CD4-positive, alpha-beta memory T cell (primary cell): ENCODE data around the gene ACSS1. TPM values are rescaled to one million over a fixed set of nuclear protein-coding genes. Genes with fewer than 3 reads are reported as not detected.

Experiments
- CTCF ChIA-PET: fragments of 350-600 bp; sonication (Branson Sonifier 250); formaldehyde crosslinking; loops from one replicate; lab custom pipeline; 2021; ENCODE audit warnings: inconsistent platforms; ENCODE audit not compliant: partially characterized antibody; lab: Charles Lee
- POLR2A ChIA-PET: fragments of 350-600 bp; sonication (Branson Sonifier 250); formaldehyde crosslinking; loops from one replicate; lab custom pipeline; 2021; ENCODE audit not compliant: partially characterized antibody; lab: Charles Lee
- DNase-seq, 5 donors: peaks; one replicate each; pipeline versions ENCODE4 v3.0.0 to v3.0.0-alpha.2; 2020 to 2022; ENCODE audit warnings: mixed read lengths in 1 of 5
- H3K27ac ChIP-seq: one replicate; pipeline ENCODE4 v1.7.0; 2013; ENCODE audit warnings: low read depth, low read length
- H3K27me3 ChIP-seq: 2 replicates; pipeline ENCODE4 v1.7.0; 2013; ENCODE audit warnings: mild to moderate bottlenecking, low read length, moderate library complexity; ENCODE audit not compliant: insufficient read depth
- H3K36me3 ChIP-seq: 2 replicates; pipeline ENCODE4 v1.7.0; 2013; ENCODE audit warnings: mild to moderate bottlenecking, low read length, moderate library complexity; ENCODE audit not compliant: insufficient read depth
- H3K4me1 ChIP-seq: 2 replicates; pipeline ENCODE4 v1.7.0; 2013; ENCODE audit warnings: mild to moderate bottlenecking, low read length, moderate library complexity; ENCODE audit not compliant: insufficient read depth
- H3K4me3 ChIP-seq, 2 donors: one replicate each; pipeline ENCODE4 v1.7.0; 2013; ENCODE audit warnings: low read length in 2 of 2, mild to moderate bottlenecking in 1 of 2
- H3K9me3 ChIP-seq, 2 donors: one replicate each; pipeline ENCODE4 v1.7.0; 2013; ENCODE audit warnings: low read length in 2 of 2, control low read depth in 1 of 2; ENCODE audit not compliant: control insufficient read depth in 1 of 2
- H3K27ac Mint-ChIP-seq, 7 donors: one replicate each; pipeline ENCODE4 v1.8.0; 2020 to 2021; ENCODE audit warnings: mixed read lengths in 7 of 7, mild to moderate bottlenecking in 6 of 7, inconsistent platforms in 3 of 7, moderate library complexity in 3 of 7
- H3K27me3 Mint-ChIP-seq, 2 donors: one replicate each; pipeline ENCODE4 v1.8.0; 2020 to 2021; ENCODE audit warnings: mixed read lengths in 2 of 2
- H3K36me3 Mint-ChIP-seq, 2 donors: one replicate each; pipeline ENCODE4 v1.8.0; 2020 to 2021; ENCODE audit warnings: mixed read lengths in 2 of 2, inconsistent platforms in 1 of 2, mild to moderate bottlenecking in 1 of 2
- H3K4me1 Mint-ChIP-seq, 4 donors: one replicate each; pipeline ENCODE4 v1.8.0; 2020 to 2021; ENCODE audit warnings: mixed read lengths in 4 of 4, mild to moderate bottlenecking in 1 of 4
- H3K4me3 Mint-ChIP-seq, 8 donors: one replicate each; pipeline ENCODE4 v1.8.0; 2020 to 2021; ENCODE audit warnings: mixed read lengths in 8 of 8, mild to moderate bottlenecking in 7 of 8, moderate library complexity in 6 of 8, inconsistent platforms in 3 of 8
- H3K9me3 Mint-ChIP-seq, 8 donors: one replicate each; pipeline ENCODE4 v1.8.0; 2020 to 2021; ENCODE audit warnings: mixed read lengths in 8 of 8, mild to moderate bottlenecking in 5 of 8, inconsistent platforms in 3 of 8, moderate library complexity in 1 of 8
- intact Hi-C: fragments of 100-400 bp; cut with micrococcal nuclease; formaldehyde crosslinking; loops from one replicate; pipeline ENCODE4 v1.15.1; 2023
- polyA plus RNA-seq, 2 donors: library from polyadenylated mRNA; unstranded; fragments of 300-500 nt; fragmentation: Illumina TruSeq; gene quantifications; one replicate each; pipeline ENCODE4 v1.2.3, GENCODE V29; 2021
- total RNA-seq, 2 experiments: library from RNA; stranded (reverse); gene quantifications; one replicate each; pipeline ENCODE4 v1.2.3, GENCODE V29; 2021

Gene ACSS1
- total and polyA plus RNA-seq, 4 experiments from 2014 or later = 44.6 to 56.5 (median 51.3) TPM

GRCh38 chr20:24993337-24994185 is 64.4 kb downstream of the ACSS1 start:
- peak overlapping the region; percentile 95 to 99 (median 97) for H3K27ac Mint-ChIP-seq
- H3K4me1 Mint-ChIP-seq = peaks cover 28 to 63% (median 48%) of the 10 kb centered on the region in 4 donors
- H3K36me3 Mint-ChIP-seq = peaks cover 5 to 11% of the 10 kb centered on the region in 2 donors
- peak overlapping the region; percentile 93 to 98 (median 95) for H3K4me3 Mint-ChIP-seq
- no peaks in the 10 kb centered on the region for H3K36me3 ChIP-seq
- no peak for DNase-seq
- intact Hi-C loops = loop anchor here (1.0 to 10.0 kb wide), 8 partner anchors 65 to 1641 kb away; partner anchors contain the start of genes ABHD12, ACSS1, NXT1 and PYGB
- H3K9me3 Mint-ChIP-seq = peaks cover 0 to 2% (median 0%) of the 10 kb centered on the region in 8 donors
- H3K27me3 Mint-ChIP-seq = no peaks in the 10 kb centered on the region
- peak overlapping the region; percentile 55 to 93 for H3K4me3 ChIP-seq
- ChIA-PET CTCF (interaction anchor here (0.9 to 10.2 kb wide), 23 partner anchors 8 to 406 kb away, joined by 3 to 260 read pairs (median 5); partner anchors contain the start of gene ACSS1), POLR2A (interaction anchor here (0.6 to 5.7 kb wide), 15 partner anchors 13 to 1635 kb away, joined by 3 to 60 read pairs (median 3); partner anchors contain the start of genes ABHD12, ACSS1, CST7 and ENTPD6)
- H3K27me3 ChIP-seq = no peaks in the 10 kb centered on the region
- H3K27ac ChIP-seq = peak overlapping the region; percentile 96
- peaks cover 47% of the 10 kb centered on the region for H3K4me1 ChIP-seq
- no peaks in the 10 kb centered on the region for H3K9me3 ChIP-seq

GRCh38 chr20:24992487-24993205 is 65.3 kb downstream of the ACSS1 start, which contains the start of gene APMAP:
APMAP (minus strand) TSS chr20:24992751; CDS start chr20:24992688, 63 bp downstream.
- ChIA-PET POLR2A (interaction anchor here (0.6 to 5.7 kb wide), 14 partner anchors 12 to 1634 kb away, joined by 3 to 60 read pairs (median 3); partner anchors contain the start of genes ABHD12, ACSS1, CST7 and ENTPD6), CTCF (interaction anchor here (1.2 to 10.2 kb wide), 8 partner anchors 16 to 187 kb away, joined by 3 to 260 read pairs (median 6); partner anchors contain the start of gene ACSS1)
- peak within 1 kb of the TSS; percentile 93 to 98 (median 95) for H3K4me3 Mint-ChIP-seq
- Histone ChIP-seq H3K27me3 (no peaks in the 10 kb centered on the region), H3K27ac (peak within 1 kb of the TSS; percentile 96), H3K4me3 (peak within 1 kb of the TSS; percentile 55 to 93), H3K36me3 (no peaks in the 10 kb centered on the region), H3K4me1 (peaks cover 49% of the 10 kb centered on the region), H3K9me3 (no peaks in the 10 kb centered on the region)
- H3K4me1 Mint-ChIP-seq = peaks cover 36 to 72% (median 54%) of the 10 kb centered on the region in 4 donors
- H3K27me3 Mint-ChIP-seq = no peaks in the 10 kb centered on the region
- intact Hi-C loops = loop anchor here (1.0 to 10.0 kb wide), 9 partner anchors 43 to 1640 kb away; partner anchors contain the start of genes ABHD12, ACSS1, CST7 and ENTPD6
- peaks cover 5 to 13% of the 10 kb centered on the region in 2 donors for H3K36me3 Mint-ChIP-seq
- peak; percentile 94 to 97 (median 94) for DNase-seq
- H3K9me3 Mint-ChIP-seq = peaks cover 0 to 2% (median 0%) of the 10 kb centered on the region in 8 donors
- peak within 1 kb of the TSS; percentile 95 to 99 (median 97) for H3K27ac Mint-ChIP-seq

GRCh38 chr20:24991897-24992486 is 65.9 kb downstream of the ACSS1 start:
- intact Hi-C loops = loop anchor here (1.0 to 10.0 kb wide), 8 partner anchors 43 to 1640 kb away; partner anchors contain the start of genes ABHD12, CST7, ENTPD6 and NXT1
- Mint-ChIP-seq H3K9me3 (peaks cover 0 to 2% (median 0%) of the 10 kb centered on the region in 8 donors), H3K36me3 (peaks cover 5 to 13% of the 10 kb centered on the region in 2 donors), H3K27ac (peak overlapping the region; percentile 95 to 99 (median 97)), H3K27me3 (no peaks in the 10 kb centered on the region), H3K4me3 (peak overlapping the region; percentile 93 to 98 (median 95)), H3K4me1 (peaks cover 39 to 79% (median 58%) of the 10 kb centered on the region in 4 donors)
- no peaks in the 10 kb centered on the region for H3K36me3 ChIP-seq
- H3K4me3 ChIP-seq = peak overlapping the region; percentile 55 to 93
- CTCF ChIA-PET = interaction anchor here (10.2 kb wide), 1 partner anchor 69 kb away, joined by 260 read pairs; the partner anchor contains the start of gene ACSS1
- H3K27ac ChIP-seq = peak overlapping the region; percentile 96
- H3K27me3 ChIP-seq = no peaks in the 10 kb centered on the region
- H3K4me1 ChIP-seq = peaks cover 49% of the 10 kb centered on the region
- no peaks in the 10 kb centered on the region for H3K9me3 ChIP-seq
- DNase-seq = no peak
- POLR2A ChIA-PET = interaction anchor here (0.7 to 5.7 kb wide), 12 partner anchors 37 to 964 kb away, joined by 3 to 60 read pairs (median 10); partner anchors contain the start of genes ABHD12, ACSS1, CST7 and ENTPD6

- intact Hi-C loops = loop anchor here (5.0 to 10.0 kb wide), 4 partner anchors 256 to 1639 kb away; partner anchors contain the start of genes NXT1 and PYGB
- no peak for DNase-seq
- Mint-ChIP-seq H3K4me1 (peaks cover 49 to 90% (median 68%) of the 10 kb centered on the region in 4 donors), H3K27me3 (no peaks in the 10 kb centered on the region), H3K36me3 (peaks cover 10 to 13% of the 10 kb centered on the region in 2 donors), H3K9me3 (peaks cover 0 to 4% (median 0%) of the 10 kb centered on the region in 8 donors), H3K4me3 (peak overlapping the region; percentile 71 to 98 (median 94)), H3K27ac (peak overlapping the region; percentile 38 to 99 (median 86))
- H3K9me3 ChIP-seq = no peaks in the 10 kb centered on the region
- peaks cover 52% of the 10 kb centered on the region for H3K4me1 ChIP-seq
- no peak overlapping the region for H3K27ac ChIP-seq
- POLR2A ChIA-PET = interaction anchor here (3.6 to 5.7 kb wide), 2 partner anchors 41 to 67 kb away, joined by 17 to 60 read pairs; partner anchors contain the start of genes ACSS1 and CST7
- no peaks in the 10 kb centered on the region for H3K27me3 ChIP-seq
- no peaks in the 10 kb centered on the region for H3K36me3 ChIP-seq
- CTCF ChIA-PET = interaction anchor here (1.1 kb wide), 1 partner anchor 60 kb away, joined by 3 read pairs; no protein-coding TSS in a partner anchor
- peak overlapping the region in 1 of 2 donors; percentile 93 for H3K4me3 ChIP-seq
Observed at GRCh38 chr20:24990810-24991252, 67.1 kb downstream of the ACSS1 start.

- Histone ChIP-seq H3K4me3 (no peak overlapping the region), H3K27me3 (no peaks in the 10 kb centered on the region), H3K27ac (no peak overlapping the region), H3K4me1 (peaks cover 55% of the 10 kb centered on the region), H3K36me3 (no peaks in the 10 kb centered on the region), H3K9me3 (no peaks in the 10 kb centered on the region)
- POLR2A ChIA-PET = interaction anchor here (1.5 kb wide), 1 partner anchor 69 kb away, joined by 6 read pairs; the partner anchor contains the start of gene ACSS1
- Mint-ChIP-seq H3K36me3 (peaks cover 11 to 15% of the 10 kb centered on the region in 2 donors), H3K9me3 (peaks cover 0 to 4% (median 0%) of the 10 kb centered on the region in 8 donors), H3K4me1 (peaks cover 58 to 97% (median 74%) of the 10 kb centered on the region in 4 donors), H3K27me3 (no peaks in the 10 kb centered on the region), H3K27ac (peak overlapping the region in 5 of 7 donors; percentile 9 to 81 (median 37)), H3K4me3 (peak overlapping the region in 2 of 8 donors; percentile 1 to 21)
- intact Hi-C loops = no loop called here
- no peak for DNase-seq
- CTCF ChIA-PET = no interaction called here
Observed at GRCh38 chr20:24989162-24989561, 68.8 kb downstream of the ACSS1 start.
